Endothelial cell (in vitro differentiated cells): ENCODE measurements around the gene AIFM3. TPM values are rescaled to one million over a fixed set of nuclear protein-coding genes. Genes with fewer than 3 reads are reported as not detected.

Experiments
- DNase-seq: peaks from one replicate; pipeline ENCODE4 v3.0.0; 2021; ENCODE audit warnings: low spot score
- H3K27ac Mint-ChIP-seq: one replicate; pipeline ENCODE4 v1.8.0; 2021; ENCODE audit warnings: mixed read lengths, inconsistent platforms; ENCODE audit not compliant: unreplicated experiment
- H3K27me3 Mint-ChIP-seq: one replicate; pipeline ENCODE4 v1.8.0; 2021; ENCODE audit warnings: mild to moderate bottlenecking, moderate library complexity, mixed read lengths, inconsistent platforms; ENCODE audit not compliant: unreplicated experiment
- H3K36me3 Mint-ChIP-seq: one replicate; pipeline ENCODE4 v1.8.0; 2021; ENCODE audit warnings: mild to moderate bottlenecking, low read depth, mixed read lengths, inconsistent platforms; ENCODE audit not compliant: unreplicated experiment
- H3K4me1 Mint-ChIP-seq: one replicate; pipeline ENCODE4 v1.8.0; 2021; ENCODE audit warnings: mild to moderate bottlenecking, mixed read lengths, inconsistent platforms; ENCODE audit not compliant: unreplicated experiment
- H3K4me3 Mint-ChIP-seq: one replicate; pipeline ENCODE4 v1.8.0; 2021; ENCODE audit warnings: mild to moderate bottlenecking, mixed read lengths, inconsistent platforms; ENCODE audit not compliant: unreplicated experiment
- H3K9me3 Mint-ChIP-seq: one replicate; pipeline ENCODE4 v1.8.0; 2021; ENCODE audit warnings: mixed read lengths, inconsistent platforms; ENCODE audit not compliant: unreplicated experiment
- total RNA-seq: library from RNA; stranded (reverse); fragmentation: NEBNext Ultra II Directional; extraction: Animal tissue kit (Norgen Biotek cat#: 25700); gene quantifications from one replicate; pipeline ENCODE4 v1.2.1, GENCODE V29; 2021; ENCODE audit not compliant: unreplicated experiment
- TF ChIP-seq, protein P1 (sequence below): fragments of 200-600 bp; sonication (generic); IDR thresholded peaks from one replicate; pipeline ENCODE4 v1.5.0; 2021; ENCODE audit warnings: antibody characterized with exemption; ENCODE audit not compliant: unreplicated experiment

The AIFM3 gene
- total RNA-seq, 1 donor from 2014 or later = 0.15 TPM

GRCh38 chr22:21014202-21014725, 47.2 kb downstream of the AIFM3 start:
- H3K27me3 Mint-ChIP-seq = peaks cover 8% of the 10 kb centered on the region
- DNase-seq = peak; percentile 88
- peaks cover 7% of the 10 kb centered on the region for H3K4me1 Mint-ChIP-seq
- TF ChIP-seq, protein P1, sequence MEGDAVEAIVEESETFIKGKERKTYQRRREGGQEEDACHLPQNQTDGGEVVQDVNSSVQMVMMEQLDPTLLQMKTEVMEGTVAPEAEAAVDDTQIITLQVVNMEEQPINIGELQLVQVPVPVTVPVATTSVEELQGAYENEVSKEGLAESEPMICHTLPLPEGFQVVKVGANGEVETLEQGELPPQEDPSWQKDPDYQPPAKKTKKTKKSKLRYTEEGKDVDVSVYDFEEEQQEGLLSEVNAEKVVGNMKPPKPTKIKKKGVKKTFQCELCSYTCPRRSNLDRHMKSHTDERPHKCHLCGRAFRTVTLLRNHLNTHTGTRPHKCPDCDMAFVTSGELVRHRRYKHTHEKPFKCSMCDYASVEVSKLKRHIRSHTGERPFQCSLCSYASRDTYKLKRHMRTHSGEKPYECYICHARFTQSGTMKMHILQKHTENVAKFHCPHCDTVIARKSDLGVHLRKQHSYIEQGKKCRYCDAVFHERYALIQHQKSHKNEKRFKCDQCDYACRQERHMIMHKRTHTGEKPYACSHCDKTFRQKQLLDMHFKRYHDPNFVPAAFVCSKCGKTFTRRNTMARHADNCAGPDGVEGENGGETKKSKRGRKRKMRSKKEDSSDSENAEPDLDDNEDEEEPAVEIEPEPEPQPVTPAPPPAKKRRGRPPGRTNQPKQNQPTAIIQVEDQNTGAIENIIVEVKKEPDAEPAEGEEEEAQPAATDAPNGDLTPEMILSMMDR = no peak
- peak overlapping the region; percentile 87 for H3K27ac Mint-ChIP-seq
- H3K9me3 Mint-ChIP-seq = no peaks in the 10 kb centered on the region
- H3K36me3 Mint-ChIP-seq = no peaks in the 10 kb centered on the region
- peak overlapping the region; percentile 94 for H3K4me3 Mint-ChIP-seq

DNA sequence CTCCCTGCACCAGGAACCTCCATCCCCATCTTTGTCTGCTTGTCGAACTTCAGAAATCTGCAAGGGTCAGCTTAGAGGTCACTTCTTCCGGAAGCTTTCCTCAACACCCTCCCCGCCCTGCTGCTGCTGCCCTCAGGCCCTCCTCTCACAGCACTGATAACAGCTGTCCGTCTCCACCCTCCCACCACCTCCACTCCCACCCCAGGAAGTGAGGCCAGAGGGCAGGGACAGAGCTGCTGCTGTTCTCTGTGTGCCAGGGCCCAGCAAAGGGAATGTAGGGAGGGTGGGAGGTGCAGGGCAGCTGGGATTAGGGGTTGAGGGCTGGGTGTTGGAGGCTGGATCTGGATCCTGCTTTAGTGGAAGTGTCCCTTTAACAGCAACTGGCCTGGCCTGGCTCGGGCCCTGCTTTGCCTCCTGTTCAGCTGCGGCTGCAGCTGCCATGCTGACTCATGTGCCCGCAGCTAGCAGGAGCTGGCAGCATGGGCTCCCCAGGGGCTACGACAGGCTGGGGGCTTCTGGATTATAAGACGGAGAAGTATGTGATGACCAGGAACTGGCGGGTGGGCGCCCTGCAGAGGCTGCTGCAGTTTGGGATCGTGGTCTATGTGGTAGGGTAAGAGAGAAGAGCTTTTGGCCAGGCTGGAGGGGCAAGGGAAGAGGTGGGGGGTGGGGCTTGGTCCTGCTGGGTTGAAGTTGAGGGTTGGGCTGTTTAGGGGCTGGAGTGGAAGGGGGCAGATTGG, 47.8 kb downstream of the AIFM3 start, which contains the start of gene P2RX6:
Gene P2RX6 (plus strand): TSS at position 440 of the 740 bp plus-strand sequence. CDS start 10 bp downstream, at position 450.
- peaks cover 2% of the 10 kb centered on the region for H3K36me3 Mint-ChIP-seq
- peaks cover 7% of the 10 kb centered on the region for H3K4me1 Mint-ChIP-seq
- peaks cover 8% of the 10 kb centered on the region for H3K27me3 Mint-ChIP-seq
- TF ChIP-seq, protein P1 = no peak
- DNase-seq = no peak
- no peaks in the 10 kb centered on the region for H3K9me3 Mint-ChIP-seq
- peak within 1 kb of the TSS; percentile 94 for H3K4me3 Mint-ChIP-seq
- peak within 1 kb of the TSS; percentile 87 for H3K27ac Mint-ChIP-seq

DNA sequence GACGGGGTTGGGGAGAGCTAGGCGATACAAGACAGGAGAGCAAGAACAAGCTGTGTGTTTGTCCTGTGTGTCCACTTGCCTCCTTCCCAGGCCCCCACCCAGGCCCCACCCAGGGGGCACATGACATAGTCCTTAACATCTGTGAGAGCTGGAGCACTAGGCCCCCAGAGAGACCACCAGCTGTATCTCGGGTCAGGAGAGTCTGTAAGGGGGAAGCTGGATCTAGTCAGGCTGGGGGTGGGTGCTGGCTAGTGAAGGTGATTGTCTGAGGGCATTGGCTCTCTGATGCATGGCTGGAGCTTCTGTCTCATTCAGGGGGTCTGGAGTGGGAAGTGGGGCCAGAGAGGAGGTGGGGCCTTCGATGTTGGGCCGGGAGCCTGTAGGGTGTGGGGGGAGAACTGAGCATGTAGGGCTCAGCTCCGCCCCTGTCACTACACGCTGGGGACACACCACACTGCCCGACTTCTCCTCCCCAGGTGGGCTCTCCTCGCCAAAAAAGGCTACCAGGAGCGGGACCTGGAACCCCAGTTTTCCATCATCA, 48.5 kb downstream of the AIFM3 start:
- H3K9me3 Mint-ChIP-seq = no peaks in the 10 kb centered on the region
- DNase-seq = no peak
- no peak overlapping the region for H3K4me3 Mint-ChIP-seq
- TF ChIP-seq, protein P1 = no peak
- H3K27me3 Mint-ChIP-seq = peaks cover 8% of the 10 kb centered on the region
- H3K27ac Mint-ChIP-seq = no peak overlapping the region
- H3K36me3 Mint-ChIP-seq = peaks cover 4% of the 10 kb centered on the region
- peaks cover 7% of the 10 kb centered on the region for H3K4me1 Mint-ChIP-seq

GRCh38 chr22:21016644-21017420, 49.8 kb downstream of the AIFM3 start:
- no peak for DNase-seq
- Mint-ChIP-seq H3K36me3 (peaks cover 4% of the 10 kb centered on the region), H3K27me3 (peaks cover 14% of the 10 kb centered on the region), H3K9me3 (no peaks in the 10 kb centered on the region), H3K27ac (no peak overlapping the region), H3K4me3 (no peak overlapping the region), H3K4me1 (peaks cover 7% of the 10 kb centered on the region)
- TF ChIP-seq, protein P1 = no peak
